OCI-LY1 (cell line): ENCODE data around the gene SMYD5.

Experiments
- CTCF ChIP-seq: fragments of 200-600 bp; sonication (generic), shearing (Covaris generic); IDR thresholded peaks from 2 replicates; pipeline ENCODE4 v1.5.1; 2017; ENCODE audit warnings: mild to moderate bottlenecking, antibody characterized with exemption, low read length, moderate library complexity, mixed read lengths
- EZH2 ChIP-seq: fragments of 200-600 bp; sonication (generic), shearing (Covaris generic); IDR thresholded peaks from 2 replicates; pipeline ENCODE4 v1.8.0; 2017; ENCODE audit warnings: borderline replicate concordance, mixed run types, mild to moderate bottlenecking, antibody characterized with exemption, low read length, moderate library complexity, mixed read lengths

DNA sequence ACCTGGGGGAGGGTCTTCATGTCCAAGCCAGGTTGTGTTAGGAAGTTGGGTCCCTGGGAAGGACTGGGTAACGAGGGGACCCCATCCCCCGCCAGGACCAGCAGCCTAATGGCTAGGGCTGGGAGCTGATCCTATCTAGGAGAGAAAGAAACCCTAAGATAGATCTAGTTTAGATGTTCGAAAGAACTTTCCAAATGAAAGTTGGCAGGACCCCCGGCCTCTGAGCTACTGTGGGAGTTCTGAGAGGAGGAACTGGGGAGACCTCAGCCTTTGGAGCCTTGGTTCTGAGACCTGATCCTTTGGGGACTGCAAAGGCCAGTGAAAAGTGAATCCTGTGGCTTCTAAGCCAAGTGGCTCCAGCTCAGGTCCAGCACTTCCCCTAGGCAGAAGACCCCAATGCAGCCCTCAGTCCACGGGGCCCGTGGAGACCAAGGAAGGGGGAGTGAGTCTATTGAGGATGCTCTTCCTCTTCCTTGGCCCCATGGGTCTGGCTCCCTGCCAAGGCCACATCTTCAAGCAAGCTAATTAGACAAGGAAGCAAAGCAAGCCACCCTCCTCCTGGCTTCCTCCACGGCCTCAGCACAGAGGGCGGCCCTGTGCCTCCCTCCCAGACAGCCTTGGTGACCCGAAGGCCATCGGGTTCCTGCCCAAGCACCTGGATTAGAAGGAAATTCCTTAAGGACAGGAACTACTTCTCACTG lies 43.5 kb downstream of the SMYD5 start:
- TF ChIP-seq CTCF = no peak
- TF ChIP-seq EZH2 = no peak
